Astrocyte (in vitro differentiated cells and primary cell): Measurements from ENCODE around the gene LAMA5.

Source experiments
- EZH2 ChIP-seq: IDR thresholded peaks from 2 replicates; pipeline ENCODE4 v1.6.1; 2012; ENCODE audit warnings: mild to moderate bottlenecking, low read length, inconsistent platforms; ENCODE audit not compliant: insufficient read depth
- TF ChIP-seq, protein P1 (sequence below): IDR thresholded peaks from 2 replicates; pipeline ENCODE4 v1.5.1; 2011; ENCODE audit warnings: low read depth, mild to moderate bottlenecking, inconsistent platforms, low read length, moderate library complexity; ENCODE audit not compliant: insufficient read depth

DNA sequence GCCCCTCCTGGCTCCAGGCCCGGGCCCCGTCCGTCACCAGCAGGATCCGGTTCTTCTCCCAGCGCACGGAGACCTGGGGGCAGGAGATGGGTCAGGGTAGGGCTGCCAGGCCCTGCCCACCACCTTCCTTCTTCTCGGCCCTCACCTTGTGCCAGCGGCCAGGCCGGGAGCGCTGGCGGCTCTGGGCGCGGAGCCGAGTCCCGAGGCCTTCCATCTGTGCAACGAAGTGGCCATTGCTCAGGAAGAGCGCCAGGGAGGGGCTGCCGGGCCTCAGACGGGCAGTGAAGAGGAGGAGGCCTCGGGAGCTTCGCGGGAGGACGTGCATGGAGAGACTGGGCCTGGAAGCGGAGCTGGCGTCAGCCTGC lies 56.4 kb downstream of the LAMA5 start:
- TF ChIP-seq, protein P1, sequence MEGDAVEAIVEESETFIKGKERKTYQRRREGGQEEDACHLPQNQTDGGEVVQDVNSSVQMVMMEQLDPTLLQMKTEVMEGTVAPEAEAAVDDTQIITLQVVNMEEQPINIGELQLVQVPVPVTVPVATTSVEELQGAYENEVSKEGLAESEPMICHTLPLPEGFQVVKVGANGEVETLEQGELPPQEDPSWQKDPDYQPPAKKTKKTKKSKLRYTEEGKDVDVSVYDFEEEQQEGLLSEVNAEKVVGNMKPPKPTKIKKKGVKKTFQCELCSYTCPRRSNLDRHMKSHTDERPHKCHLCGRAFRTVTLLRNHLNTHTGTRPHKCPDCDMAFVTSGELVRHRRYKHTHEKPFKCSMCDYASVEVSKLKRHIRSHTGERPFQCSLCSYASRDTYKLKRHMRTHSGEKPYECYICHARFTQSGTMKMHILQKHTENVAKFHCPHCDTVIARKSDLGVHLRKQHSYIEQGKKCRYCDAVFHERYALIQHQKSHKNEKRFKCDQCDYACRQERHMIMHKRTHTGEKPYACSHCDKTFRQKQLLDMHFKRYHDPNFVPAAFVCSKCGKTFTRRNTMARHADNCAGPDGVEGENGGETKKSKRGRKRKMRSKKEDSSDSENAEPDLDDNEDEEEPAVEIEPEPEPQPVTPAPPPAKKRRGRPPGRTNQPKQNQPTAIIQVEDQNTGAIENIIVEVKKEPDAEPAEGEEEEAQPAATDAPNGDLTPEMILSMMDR, result no peak
- TF ChIP-seq EZH2, result no peak
